BJ (cell line): Measurements from ENCODE around the gene PCP4. TPM values are rescaled to one million over a fixed set of nuclear protein-coding genes. Genes with fewer than 3 reads are reported as not detected.

ENCODE experiments used
- CTCF ChIA-PET: fragments of 350-600 bp; formaldehyde crosslinking; extraction: SDS; loops from one replicate; lab custom pipeline; 2021; ENCODE audit warnings: antibody characterized with exemption, inconsistent platforms; lab: Yijun Ruan, JAX
- POLR2A ChIA-PET: fragments of 300-600 bp; sonication (Branson Sonifier 250); formaldehyde crosslinking; extraction: SDS; loops from one replicate; lab custom pipeline; 2021; ENCODE audit warnings: antibody characterized with exemption; lab: Charles Lee
- DNase-seq: peaks from one replicate; pipeline ENCODE4 v3.0.0-alpha.2; 2011; ENCODE audit warnings: low read depth
- H3K27me3 ChIP-seq: 2 replicates; pipeline ENCODE4 v1.6.0; 2011; ENCODE audit warnings: low read length; ENCODE audit not compliant: control insufficient read depth, insufficient read depth
- H3K36me3 ChIP-seq: 2 replicates; pipeline ENCODE4 v1.5.1; 2011; ENCODE audit warnings: low read length; ENCODE audit not compliant: control insufficient read depth, insufficient read depth
- H3K4me3 ChIP-seq: 2 replicates; pipeline ENCODE4 v1.5.1; 2011; ENCODE audit warnings: low read depth, mild to moderate bottlenecking, control low read depth, low read length
- CTCF ChIP-seq: IDR thresholded peaks from 2 replicates; pipeline ENCODE4 v1.5.1; 2011; ENCODE audit warnings: low read depth, mild to moderate bottlenecking, control low read depth, inconsistent platforms, low read length, moderate library complexity; ENCODE audit not compliant: insufficient read depth
- polyA plus RNA-seq: library from polyadenylated mRNA; depleted of rRNA; stranded (reverse); fragments of >200 nt; gene quantifications from 2 replicates; pipeline ENCODE4 v1.2.3, GENCODE V29; 2011

PCP4 gene
- polyA plus RNA-seq, 1 experiment, result not detected

DNA sequence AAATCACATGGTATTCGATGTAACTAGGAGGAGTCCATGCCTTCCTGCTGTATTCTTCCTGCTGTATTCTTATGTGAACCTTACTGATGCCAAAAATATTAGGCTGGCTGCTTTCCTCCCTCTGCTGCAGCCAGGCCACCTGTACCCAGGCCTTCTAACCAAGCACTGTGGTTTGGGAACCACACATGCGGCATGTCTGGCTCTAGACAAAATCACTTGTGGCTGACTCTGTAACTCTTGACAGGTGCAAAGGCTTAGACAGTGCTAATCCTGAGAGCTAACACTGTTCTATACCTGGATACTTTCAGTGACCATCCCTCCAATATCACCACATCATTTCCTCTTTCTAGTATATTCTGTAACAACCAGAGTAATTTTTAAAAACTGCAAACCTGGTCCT, 67.7 kb downstream of the PCP4 start:
- ChIA-PET POLR2A (no interaction called here), CTCF (no interaction called here)
- H3K27me3 ChIP-seq, result no peaks in the 10 kb centered on the region
- H3K4me3 ChIP-seq, result no peak overlapping the region
- no peak for TF ChIP-seq CTCF
- no peak for DNase-seq
- no peaks in the 10 kb centered on the region for H3K36me3 ChIP-seq

- ChIA-PET POLR2A (no interaction called here), CTCF (no interaction called here)
- Histone ChIP-seq H3K27me3 (no peaks in the 10 kb centered on the region), H3K4me3 (no peak overlapping the region), H3K36me3 (no peaks in the 10 kb centered on the region)
- DNase-seq, result no peak
- TF ChIP-seq CTCF, result no peak
Measured at GRCh38 chr21:39935716-39936115, 68.5 kb downstream of the PCP4 start.

GRCh38 chr21:39938086-39938625, 70.9 kb downstream of the PCP4 start:
- DNase-seq, result no peak
- H3K27me3 ChIP-seq, result no peaks in the 10 kb centered on the region
- CTCF ChIA-PET, result no interaction called here
- POLR2A ChIA-PET, result no interaction called here
- no peak for TF ChIP-seq CTCF
- H3K36me3 ChIP-seq, result no peaks in the 10 kb centered on the region
- no peak overlapping the region for H3K4me3 ChIP-seq

GRCh38 chr21:39946199-39946598, 79.0 kb downstream of the PCP4 start:
- Histone ChIP-seq H3K27me3 (no peaks in the 10 kb centered on the region), H3K4me3 (no peak overlapping the region), H3K36me3 (no peaks in the 10 kb centered on the region)
- POLR2A ChIA-PET, result no interaction called here
- DNase-seq, result no peak
- CTCF ChIA-PET, result interaction anchor here (0.6 kb wide), 1 partner anchor 1304 kb away, joined by 7 read pairs; no protein-coding TSS in a partner anchor
- no peak for TF ChIP-seq CTCF

- Histone ChIP-seq H3K27me3 (no peaks in the 10 kb centered on the region), H3K4me3 (no peak overlapping the region), H3K36me3 (no peaks in the 10 kb centered on the region)
- DNase-seq, result no peak
- no peak for TF ChIP-seq CTCF
- ChIA-PET CTCF (interaction anchor here (1.1 kb wide), 1 partner anchor 80 kb away, joined by 4 read pairs; the partner anchor contains the start of gene PCP4), POLR2A (no interaction called here)
Measured at GRCh38 chr21:39947031-39947430, 79.8 kb downstream of the PCP4 start.
